Neural cell (in vitro differentiated cells): ENCODE data around the gene SDK1. TPM values are rescaled to one million over a fixed set of nuclear protein-coding genes. Genes with fewer than 3 reads are reported as not detected.

Experiments
- H2AFZ ChIP-seq: fragments of 200-600, 300-800 bp; sonication (generic), shearing (Covaris generic); 2 replicates; pipeline ENCODE4 v1.6.0; 2014; ENCODE audit warnings: low read depth, mild to moderate bottlenecking, antibody characterized with exemption, low read length, moderate library complexity
- H3F3A ChIP-seq: fragments of 200-600 bp; shearing (Covaris generic); 2 replicates; pipeline ENCODE4 v1.6.1; 2016; ENCODE audit warnings: mild to moderate bottlenecking, moderate library complexity, mixed read lengths, antibody characterized with exemption, low read length; ENCODE audit not compliant: insufficient read depth, poor library complexity, severe bottlenecking
- H3K27ac ChIP-seq: fragments of 200-600, 300-800 bp; sonication (generic), shearing (Covaris generic); 2 replicates; pipeline ENCODE4 v1.5.1; 2014; ENCODE audit warnings: mild to moderate bottlenecking, low read length, moderate library complexity
- H3K27me3 ChIP-seq: fragments of 300-800, 200-600 bp; sonication (generic), shearing (Covaris generic); 2 replicates; pipeline ENCODE4 v1.6.0; 2014; ENCODE audit warnings: mild to moderate bottlenecking, low read depth, low read length, moderate library complexity; ENCODE audit not compliant: insufficient read depth
- H3K36me3 ChIP-seq: fragments of 300-800, 200-600 bp; sonication (generic), shearing (Covaris generic); 2 replicates; pipeline ENCODE4 v1.5.1; 2014; ENCODE audit warnings: mild to moderate bottlenecking, antibody characterized with exemption, low read length, moderate library complexity; ENCODE audit not compliant: insufficient read depth
- H3K4me2 ChIP-seq: fragments of 300-800, 200-600 bp; sonication (generic), shearing (Covaris generic); 2 replicates; pipeline ENCODE4 v1.6.0; 2014; ENCODE audit warnings: mild to moderate bottlenecking, low read length
- H3K4me3 ChIP-seq: fragments of 300-800, 200-600 bp; sonication (generic), shearing (Covaris generic); 2 replicates; pipeline ENCODE4 v1.5.1; 2014; ENCODE audit warnings: mild to moderate bottlenecking, low read length, moderate library complexity
- H3K79me2 ChIP-seq: fragments of 200-600 bp; shearing (Covaris generic); replicated peaks from 2 replicates; pipeline ENCODE4 v1.6.0; 2014; ENCODE audit warnings: mild to moderate bottlenecking, low read length, moderate library complexity; ENCODE audit not compliant: insufficient read depth
- H3K9ac ChIP-seq: fragments of 300-800, 200-600 bp; sonication (generic), shearing (Covaris generic); 2 replicates; pipeline ENCODE4 v1.6.1; 2016; ENCODE audit warnings: mild to moderate bottlenecking, low read length, mixed read lengths
- H3K9me2 ChIP-seq: fragments of 200-600 bp; shearing (Covaris generic); 2 replicates; pipeline ENCODE4 v1.6.1; 2016; ENCODE audit warnings: mild to moderate bottlenecking, low read length, mixed read lengths; ENCODE audit not compliant: insufficient read depth
- H3K9me3 ChIP-seq: fragments of 200-600, 300-800 bp; sonication (generic), shearing (Covaris generic); 2 replicates; pipeline ENCODE4 v1.6.1; 2016; ENCODE audit warnings: mild to moderate bottlenecking, mixed run types, low read length, moderate library complexity, mixed read lengths
- H4K20me1 ChIP-seq: fragments of 200-600 bp; shearing (Covaris generic); 2 replicates; pipeline ENCODE4 v1.6.1; 2016; ENCODE audit warnings: mild to moderate bottlenecking, mixed run types; ENCODE audit not compliant: insufficient read depth
- EP300 ChIP-seq: fragments of 450-650 bp; conservative IDR thresholded peaks from 2 replicates; pipeline ENCODE4 v1.6.1; 2014; ENCODE audit warnings: antibody characterized with exemption, mild to moderate bottlenecking, moderate library complexity; ENCODE audit not compliant: poor library complexity, severe bottlenecking
- EZH2 ChIP-seq: fragments of 200-600, 300-800 bp; shearing (Covaris generic), sonication (generic); IDR thresholded peaks from 2 replicates; pipeline ENCODE4 v1.6.1; 2014; ENCODE audit warnings: antibody characterized with exemption, low read length, borderline replicate concordance, mild to moderate bottlenecking; ENCODE audit not compliant: insufficient read depth, poor library complexity, severe bottlenecking
- MXI1 ChIP-seq: fragments of 450-650 bp; conservative IDR thresholded peaks from 2 replicates; pipeline ENCODE4 v1.6.1; 2014; ENCODE audit warnings: antibody characterized with exemption, mild to moderate bottlenecking; ENCODE audit not compliant: poor library complexity, severe bottlenecking
- POLR2AphosphoS5 ChIP-seq: IDR thresholded peaks from 2 replicates; pipeline ENCODE4 v1.6.1; 2012
- RAD21 ChIP-seq: fragments of 450-650 bp; conservative IDR thresholded peaks from 2 replicates; pipeline ENCODE4 v1.6.1; 2014; ENCODE audit warnings: antibody characterized with exemption, mild to moderate bottlenecking, moderate library complexity
- SMC3 ChIP-seq: fragments of 450-650 bp; conservative IDR thresholded peaks from 2 replicates; pipeline ENCODE4 v1.6.1; 2014; ENCODE audit warnings: antibody characterized with exemption, mild to moderate bottlenecking, moderate library complexity; ENCODE audit not compliant: poor library complexity
- TAF1 ChIP-seq: IDR thresholded peaks from 2 replicates; pipeline ENCODE4 v1.6.1; 2012; ENCODE audit warnings: low read depth
- polyA plus RNA-seq: library from polyadenylated mRNA; depleted of rRNA; stranded (reverse); fragments of >200 nt; gene quantifications from 2 replicates; pipeline ENCODE4 v1.2.3, GENCODE V29; 2014
- TF ChIP-seq, protein P1 (sequence below): fragments of 450-650 bp; IDR thresholded peaks from 2 replicates; pipeline ENCODE4 v1.5.1; 2014; ENCODE audit warnings: antibody characterized with exemption, mild to moderate bottlenecking, moderate library complexity; ENCODE audit not compliant: poor library complexity, severe bottlenecking
- TF ChIP-seq, protein P2 (sequence below): IDR thresholded peaks from 2 replicates; pipeline ENCODE4 v1.6.1; 2012; ENCODE audit warnings: borderline replicate concordance

Gene SDK1
- polyA plus RNA-seq, 1 donor from 2014 or later, result 2.7 TPM

DNA sequence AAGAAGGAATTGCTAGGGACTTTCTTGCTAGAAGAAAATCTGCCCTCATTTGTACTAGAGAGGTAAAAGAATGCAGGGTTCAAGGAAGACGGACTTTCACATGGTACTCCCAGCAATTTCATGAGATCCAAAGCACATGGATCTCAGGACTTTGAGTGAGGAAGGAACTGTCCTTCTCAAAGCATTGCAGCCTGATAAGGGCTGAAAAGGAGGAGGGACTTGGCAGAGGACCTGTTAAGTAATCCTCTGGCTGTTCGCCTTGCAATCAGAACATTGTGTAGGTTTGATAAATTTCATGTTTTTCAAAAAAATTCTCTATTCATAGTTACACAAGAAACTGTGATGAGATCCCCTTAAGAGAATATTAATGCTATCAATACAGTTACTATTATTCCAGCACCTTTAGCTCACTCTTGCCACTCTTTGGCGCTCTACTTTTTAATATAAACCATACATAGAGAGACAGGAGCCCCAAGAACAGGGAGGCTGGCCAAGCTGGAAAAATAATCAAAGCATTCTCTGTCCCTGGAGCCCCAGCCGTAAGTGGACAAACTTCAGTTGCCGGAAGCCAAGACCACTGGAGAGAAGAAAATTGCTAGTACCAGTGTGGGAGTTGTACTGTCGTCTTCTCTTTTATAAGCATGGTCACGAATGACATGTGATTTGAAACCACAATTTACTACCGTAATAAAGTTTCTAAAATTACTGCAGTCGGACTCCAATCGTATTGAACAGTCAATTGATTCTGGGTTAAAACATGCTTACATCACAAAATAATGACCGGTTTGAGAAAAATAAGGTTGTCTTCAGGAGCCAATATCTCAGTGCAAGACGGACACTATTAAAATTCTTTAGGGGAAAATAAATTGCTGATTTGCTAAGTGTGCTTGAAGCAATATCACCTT is 424.4 kb downstream of the SDK1 start:
- H3K36me3 ChIP-seq, result no peaks in the 10 kb centered on the region
- no peak overlapping the region for H3K4me2 ChIP-seq
- no peak for TF ChIP-seq SMC3
- no peaks in the 10 kb centered on the region for H3F3A ChIP-seq
- no peak overlapping the region for H3K27ac ChIP-seq
- H3K9ac ChIP-seq, result no peak overlapping the region
- no peaks in the 10 kb centered on the region for H3K9me2 ChIP-seq
- H4K20me1 ChIP-seq, result no peaks in the 10 kb centered on the region
- H2AFZ ChIP-seq, result no peak overlapping the region
- no peaks in the 10 kb centered on the region for H3K9me3 ChIP-seq
- no peaks in the 10 kb centered on the region for H3K79me2 ChIP-seq
- H3K4me3 ChIP-seq, result no peak overlapping the region
- H3K27me3 ChIP-seq, result no peaks in the 10 kb centered on the region

DNA sequence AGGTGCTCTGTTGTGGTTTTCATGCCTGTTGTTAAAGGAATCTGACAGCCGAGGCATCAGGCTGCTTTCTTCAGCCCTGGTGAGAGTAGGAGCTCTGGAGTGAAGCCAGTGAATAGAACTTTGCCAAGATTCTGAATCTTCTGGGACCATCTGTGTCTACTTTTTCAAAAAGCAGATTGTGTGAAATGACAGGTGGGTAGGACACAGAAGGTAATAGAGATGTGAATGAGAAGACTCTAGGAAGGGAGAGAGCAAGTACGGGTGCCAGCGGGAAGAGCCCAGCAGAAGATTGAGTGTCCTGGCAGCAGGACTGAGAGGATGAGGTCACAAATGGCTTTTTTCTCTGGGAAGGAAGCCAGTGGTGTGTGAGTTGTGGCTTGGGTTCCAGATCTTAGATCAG is 429.2 kb downstream of the SDK1 start:
- Histone ChIP-seq H2AFZ (no peak overlapping the region), H3K4me3 (no peak overlapping the region), H3K27me3 (no peaks in the 10 kb centered on the region), H3K9me3 (no peaks in the 10 kb centered on the region), H3K79me2 (no peaks in the 10 kb centered on the region), H3K9me2 (no peaks in the 10 kb centered on the region), H3K9ac (no peak overlapping the region), H3K4me2 (no peak overlapping the region), H3K27ac (no peak overlapping the region), H3F3A (no peaks in the 10 kb centered on the region), H3K36me3 (no peaks in the 10 kb centered on the region), H4K20me1 (no peaks in the 10 kb centered on the region)
- TF ChIP-seq EZH2 (no peak), TAF1 (no peak), SMC3 (no peak), RAD21 (no peak), POLR2AphosphoS5 (no peak), EP300 (no peak), MXI1 (no peak)
- TF ChIP-seq, protein P1, sequence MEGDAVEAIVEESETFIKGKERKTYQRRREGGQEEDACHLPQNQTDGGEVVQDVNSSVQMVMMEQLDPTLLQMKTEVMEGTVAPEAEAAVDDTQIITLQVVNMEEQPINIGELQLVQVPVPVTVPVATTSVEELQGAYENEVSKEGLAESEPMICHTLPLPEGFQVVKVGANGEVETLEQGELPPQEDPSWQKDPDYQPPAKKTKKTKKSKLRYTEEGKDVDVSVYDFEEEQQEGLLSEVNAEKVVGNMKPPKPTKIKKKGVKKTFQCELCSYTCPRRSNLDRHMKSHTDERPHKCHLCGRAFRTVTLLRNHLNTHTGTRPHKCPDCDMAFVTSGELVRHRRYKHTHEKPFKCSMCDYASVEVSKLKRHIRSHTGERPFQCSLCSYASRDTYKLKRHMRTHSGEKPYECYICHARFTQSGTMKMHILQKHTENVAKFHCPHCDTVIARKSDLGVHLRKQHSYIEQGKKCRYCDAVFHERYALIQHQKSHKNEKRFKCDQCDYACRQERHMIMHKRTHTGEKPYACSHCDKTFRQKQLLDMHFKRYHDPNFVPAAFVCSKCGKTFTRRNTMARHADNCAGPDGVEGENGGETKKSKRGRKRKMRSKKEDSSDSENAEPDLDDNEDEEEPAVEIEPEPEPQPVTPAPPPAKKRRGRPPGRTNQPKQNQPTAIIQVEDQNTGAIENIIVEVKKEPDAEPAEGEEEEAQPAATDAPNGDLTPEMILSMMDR, result no peak
- TF ChIP-seq, protein P2, sequence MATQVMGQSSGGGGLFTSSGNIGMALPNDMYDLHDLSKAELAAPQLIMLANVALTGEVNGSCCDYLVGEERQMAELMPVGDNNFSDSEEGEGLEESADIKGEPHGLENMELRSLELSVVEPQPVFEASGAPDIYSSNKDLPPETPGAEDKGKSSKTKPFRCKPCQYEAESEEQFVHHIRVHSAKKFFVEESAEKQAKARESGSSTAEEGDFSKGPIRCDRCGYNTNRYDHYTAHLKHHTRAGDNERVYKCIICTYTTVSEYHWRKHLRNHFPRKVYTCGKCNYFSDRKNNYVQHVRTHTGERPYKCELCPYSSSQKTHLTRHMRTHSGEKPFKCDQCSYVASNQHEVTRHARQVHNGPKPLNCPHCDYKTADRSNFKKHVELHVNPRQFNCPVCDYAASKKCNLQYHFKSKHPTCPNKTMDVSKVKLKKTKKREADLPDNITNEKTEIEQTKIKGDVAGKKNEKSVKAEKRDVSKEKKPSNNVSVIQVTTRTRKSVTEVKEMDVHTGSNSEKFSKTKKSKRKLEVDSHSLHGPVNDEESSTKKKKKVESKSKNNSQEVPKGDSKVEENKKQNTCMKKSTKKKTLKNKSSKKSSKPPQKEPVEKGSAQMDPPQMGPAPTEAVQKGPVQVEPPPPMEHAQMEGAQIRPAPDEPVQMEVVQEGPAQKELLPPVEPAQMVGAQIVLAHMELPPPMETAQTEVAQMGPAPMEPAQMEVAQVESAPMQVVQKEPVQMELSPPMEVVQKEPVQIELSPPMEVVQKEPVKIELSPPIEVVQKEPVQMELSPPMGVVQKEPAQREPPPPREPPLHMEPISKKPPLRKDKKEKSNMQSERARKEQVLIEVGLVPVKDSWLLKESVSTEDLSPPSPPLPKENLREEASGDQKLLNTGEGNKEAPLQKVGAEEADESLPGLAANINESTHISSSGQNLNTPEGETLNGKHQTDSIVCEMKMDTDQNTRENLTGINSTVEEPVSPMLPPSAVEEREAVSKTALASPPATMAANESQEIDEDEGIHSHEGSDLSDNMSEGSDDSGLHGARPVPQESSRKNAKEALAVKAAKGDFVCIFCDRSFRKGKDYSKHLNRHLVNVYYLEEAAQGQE, result no peak
